ENCODE results near the gene SLC27A4.

DNA sequence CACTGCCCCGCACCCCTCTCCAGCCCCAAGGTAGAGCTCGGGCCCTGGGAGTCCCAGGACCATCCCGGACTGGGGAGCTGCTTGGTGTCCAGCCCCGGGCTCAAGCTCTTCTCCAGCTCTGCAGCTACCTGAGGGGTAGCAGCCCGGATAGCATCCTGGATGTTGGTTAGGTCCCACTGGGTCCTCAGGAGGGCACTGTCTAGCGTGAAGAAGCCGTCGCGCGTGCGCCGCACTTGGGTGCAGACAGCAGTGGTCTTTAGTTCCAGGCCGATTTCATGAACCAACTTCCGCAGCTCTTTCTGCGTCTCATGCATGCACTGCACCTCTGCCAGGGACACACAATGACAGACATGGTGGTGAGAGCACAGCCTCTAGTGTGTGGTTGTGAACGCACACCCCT is 30.8 kb upstream of the SLC27A4 start:
- no peak for TF ChIP-seq CTCF (conservative IDR thresholded peaks at IDR 0.05; ENCODE audit: low read length)
- no peak for TF ChIP-seq EZH2phosphoT487 (IDR thresholded peaks at IDR 0.05; ENCODE audit: borderline replicate concordance, low read depth, low read length)
